Ovary (tissue), 9 donors: Measurements from ENCODE around the gene GPER1. TPM values are rescaled to one million over a fixed set of nuclear protein-coding genes. Genes with fewer than 3 reads are reported as not detected.

Experiments
- DNase-seq, 5 donors: peaks; one replicate each; pipeline ENCODE4 v3.0.0-alpha.2; 2019 to 2020
- H3K27ac ChIP-seq, 2 donors: fragments of 200-600 bp; one replicate each; pipeline versions ENCODE4 v1.5.1 to v1.8.0; 2019 to 2022
- H3K27me3 ChIP-seq: fragments of 200-600 bp; one replicate; pipeline ENCODE4 v1.8.0; 2022
- H3K36me3 ChIP-seq: fragments of 200-600 bp; sonication (generic); one replicate; pipeline ENCODE4 v1.5.1; 2019
- H3K4me1 ChIP-seq: one replicate; pipeline ENCODE4 v1.8.1; 2013; ENCODE audit warnings: mild to moderate bottlenecking, moderate library complexity; ENCODE audit not compliant: insufficient read depth
- H3K4me3 ChIP-seq: fragments of 200-600 bp; sonication (generic); one replicate; pipeline ENCODE4 v1.5.1; 2017
- H3K9me3 ChIP-seq, 2 donors: fragments of 200-600 bp in 1 of 2; sonication (generic) in 1 of 2; one replicate each; pipeline versions ENCODE4 v1.5.1 to v1.8.1; 2013 to 2019; ENCODE audit warnings: mild to moderate bottlenecking in 1 of 2, moderate library complexity in 1 of 2
- CTCF ChIP-seq, 3 donors: fragments of 450-650 bp in 2 of 3; fragments of 200-600 bp in 1 of 3; IDR thresholded peaks; one replicate each; pipeline versions ENCODE4 v1.5.1 to v1.8.0; 2016 to 2022; ENCODE audit warnings: antibody characterized with exemption in 3 of 3, mild to moderate bottlenecking in 1 of 3
- EP300 ChIP-seq: sonication (generic); formaldehyde crosslinking; IDR thresholded peaks from one replicate; pipeline ENCODE4 v1.6.1; 2017; ENCODE audit warnings: antibody characterized with exemption
- POLR2A ChIP-seq: fragments of 450-650 bp; IDR thresholded peaks from one replicate; pipeline ENCODE4 v1.6.1; 2017; ENCODE audit warnings: antibody characterized with exemption, mild to moderate bottlenecking, moderate library complexity
- WGBS, 3 donors: extraction: QIAGEN DNeasy Blood & Tissue Kit in 1 of 3; methylation state at CpG; one replicate each; pipeline versions ENCODE4 v1.1.5 to v1.1.7; 2013 to 2017; 5-methylcytosine and 5-hydroxymethylcytosine counted together
- intact Hi-C, 4 donors: fragments of 100-400 bp; cut with DNase I; formaldehyde crosslinking; loops; one replicate each; pipeline versions ENCODE4 v1.11.0 to v1.15.1; 2022 to 2023
- polyA plus RNA-seq, 2 donors: library from polyadenylated mRNA; stranded (reverse); fragments of 200-250 nt in 1 of 2; fragments of 350-450 nt in 1 of 2; fragmentation: Illumina TruSeq in 1 of 2; extraction: RNeasy Lipid Tissue Mini Kit (QIAGEN cat#74804) in 1 of 2; gene quantifications; one replicate each; pipeline ENCODE4 v1.2.3, GENCODE V29; 2013 to 2014
- total RNA-seq, 7 donors: library from RNA; depleted of rRNA in 2 of 7; stranded (reverse); fragments of >200 nt in 2 of 7; fragmentation: NEBNext Ultra II Directional in 3 of 7; extraction: Animal tissue kit (Norgen Biotek cat#: 25700) in 3 of 7; gene quantifications; one replicate each; pipeline versions ENCODE4 v1.1.0 to v1.2.4, GENCODE V29; 2016 to 2023
- donor health status: DM: no; HTN: no; CAD: no; lungs with moderate emphysema.
- donor health status: DM: no; HTN: no; CAD: no.
- donor health status: Bipolar disorder and iron deficiency.
- donor health status: DM: yes; HTN: yes; CAD: no.
- donor health status: DM: no; HTN: no; CAD: no.
- donor health status: DM: yes; HTN: yes; CAD: no.

The GPER1 gene
- total and polyA plus RNA-seq, 9 donors: 0.48 to 7.5 (median 2.9) TPM

GRCh38 chr7:1062296-1063294, 25.3 kb upstream of the GPER1 start:
- H3K36me3 ChIP-seq: no peaks in the 10 kb centered on the region
- intact Hi-C loops: loop anchor here in 1 of 4 donors (10.0 kb wide), 1 partner anchor 148 kb away; no protein-coding TSS in a partner anchor
- DNase-seq: no peak
- TF ChIP-seq CTCF (IDR thresholded peaks at IDR 0.05): no peak
- no peak for TF ChIP-seq POLR2A
- TF ChIP-seq EP300: no peak
- H3K9me3 ChIP-seq: no peaks in the 10 kb centered on the region
- H3K27me3 ChIP-seq: no peaks in the 10 kb centered on the region
- H3K27ac ChIP-seq: no peak overlapping the region
- H3K4me3 ChIP-seq: no peak overlapping the region
- peaks cover 3% of the 10 kb centered on the region for H3K4me1 ChIP-seq
- 92 to 94% (median 94%) methylated on average over 33 of the region's 33 CpGs for WGBS, 3 donors

- no peak for TF ChIP-seq POLR2A
- TF ChIP-seq CTCF (IDR thresholded peaks at IDR 0.05): no peak
- TF ChIP-seq EP300: no peak
- 91 to 94% (median 93%) methylated on average over 20 to 21 of the region's 21 CpGs for WGBS, 3 donors
- peaks cover 3% of the 10 kb centered on the region for H3K4me1 ChIP-seq
- no peak overlapping the region for H3K4me3 ChIP-seq
- no peaks in the 10 kb centered on the region for H3K9me3 ChIP-seq
- H3K27ac ChIP-seq: no peak overlapping the region
- H3K27me3 ChIP-seq: no peaks in the 10 kb centered on the region
- DNase-seq: no peak
- no peaks in the 10 kb centered on the region for H3K36me3 ChIP-seq
- intact Hi-C loops: loop anchor here in 1 of 4 donors (10.0 kb wide), 1 partner anchor 149 kb away; no protein-coding TSS in a partner anchor
Measured at GRCh38 chr7:1063361-1063760, 24.6 kb upstream of the GPER1 start.

GRCh38 chr7:1064581-1064980, 23.3 kb upstream of the GPER1 start:
- no peak for TF ChIP-seq EP300
- TF ChIP-seq CTCF (IDR thresholded peaks at IDR 0.05): no peak
- TF ChIP-seq POLR2A: no peak
- Histone ChIP-seq H3K36me3 (no peaks in the 10 kb centered on the region), H3K4me1 (peaks cover 3% of the 10 kb centered on the region), H3K27me3 (no peaks in the 10 kb centered on the region), H3K9me3 (no peaks in the 10 kb centered on the region), H3K4me3 (no peak overlapping the region), H3K27ac (no peak overlapping the region)
- no peak for DNase-seq
- intact Hi-C loops: loop anchor here in 3 of 4 donors (2.0 to 10.0 kb wide), 3 partner anchors 72 to 150 kb away; no protein-coding TSS in a partner anchor
- WGBS, 3 donors: 86 to 92% (median 91%) methylated on average over 13 of the region's 13 CpGs

- Histone ChIP-seq H3K4me3 (no peak overlapping the region), H3K9me3 (no peaks in the 10 kb centered on the region), H3K36me3 (no peaks in the 10 kb centered on the region), H3K27ac (no peak overlapping the region), H3K27me3 (no peaks in the 10 kb centered on the region), H3K4me1 (peaks cover 3% of the 10 kb centered on the region)
- TF ChIP-seq CTCF (IDR thresholded peaks at IDR 0.05): no peak
- TF ChIP-seq EP300: no peak
- TF ChIP-seq POLR2A: no peak
- intact Hi-C loops: loop anchor here (1.0 to 10.0 kb wide), 5 partner anchors 72 to 150 kb away; no protein-coding TSS in a partner anchor
- 73 to 82% (median 76%) methylated on average over 12 of the region's 12 CpGs for WGBS, 3 donors
- DNase-seq: no peak
Measured at GRCh38 chr7:1065263-1065584, 22.7 kb upstream of the GPER1 start.
